Stomach smooth muscle (tissue), 2 donors: ENCODE measurements around the gene FBXW5.
A peak's percentile ranks its signal among the peaks of the same experiment; 100 is the strongest.

Source experiments
- H3K27ac ChIP-seq: one replicate; pipeline ENCODE4 v1.7.0; 2013; ENCODE audit warnings: mild to moderate bottlenecking, low read length, inconsistent platforms
- H3K27me3 ChIP-seq, 2 donors: one replicate each; pipeline ENCODE4 v1.7.0; 2013; ENCODE audit warnings: low read length in 2 of 2; ENCODE audit not compliant: insufficient read depth in 2 of 2, control insufficient read depth in 1 of 2
- H3K36me3 ChIP-seq, 2 donors: one replicate each; pipeline ENCODE4 v1.7.0; 2013; ENCODE audit warnings: low read length in 2 of 2; ENCODE audit not compliant: control insufficient read depth in 2 of 2, insufficient read depth in 2 of 2
- H3K4me1 ChIP-seq: one replicate; pipeline ENCODE4 v1.7.0; 2013; ENCODE audit warnings: low read length; ENCODE audit not compliant: control insufficient read depth, insufficient read depth
- H3K4me3 ChIP-seq, 2 donors: one replicate each; pipeline ENCODE4 v1.7.0; 2013; ENCODE audit warnings: low read length in 2 of 2
- H3K9ac ChIP-seq, 2 donors: one replicate each; pipeline ENCODE4 v1.7.0; 2013; ENCODE audit warnings: low read length in 2 of 2, mild to moderate bottlenecking in 1 of 2
- H3K9me3 ChIP-seq, 2 donors: one replicate each; pipeline ENCODE4 v1.7.0; 2013; ENCODE audit warnings: low read length in 2 of 2; ENCODE audit not compliant: control insufficient read depth in 2 of 2
- donor health status: healthy.
- donor health status: Pancreatic carcinoma.

Gene FBXW5

DNA sequence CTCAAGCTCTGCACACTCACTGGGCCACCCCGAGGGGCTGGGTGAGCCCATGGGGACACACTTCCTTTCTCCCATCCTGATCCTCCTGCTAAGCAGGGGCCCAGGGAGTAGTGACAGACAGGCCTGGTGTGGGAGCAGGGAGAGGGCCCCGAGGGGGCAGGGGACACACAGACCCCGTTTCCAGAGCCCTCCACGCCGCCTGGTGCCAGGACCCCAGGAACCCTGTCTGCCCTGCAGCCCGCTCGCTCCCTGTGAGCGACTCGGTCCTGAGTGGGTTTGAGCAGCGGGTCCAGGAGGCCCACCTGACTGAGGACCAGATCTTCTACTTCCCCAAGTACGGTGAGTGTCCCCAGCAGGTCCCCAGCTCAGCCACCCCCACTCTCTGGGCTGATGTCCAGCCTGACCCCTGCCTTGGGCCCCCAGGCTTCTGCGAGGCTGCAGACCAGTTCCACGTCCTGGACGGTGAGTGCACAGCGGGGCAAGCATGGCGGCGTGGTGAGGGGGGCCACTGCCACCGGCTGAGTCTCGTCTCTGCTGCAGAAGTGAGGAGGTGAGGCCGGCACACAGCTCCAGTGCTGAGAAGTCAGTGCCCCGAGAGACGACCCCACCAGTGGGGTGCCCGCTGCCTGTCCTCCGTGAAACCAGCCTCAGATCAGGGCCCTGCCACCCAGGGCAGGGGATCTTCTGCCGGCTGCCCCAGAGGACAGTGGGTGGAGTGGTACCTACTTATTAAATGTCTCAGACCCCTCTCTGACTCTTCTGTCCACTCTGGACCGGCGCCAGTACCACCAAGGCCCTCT is 1.9 kb upstream of the FBXW5 start:
- Histone ChIP-seq H3K27me3 (no peaks in the 10 kb centered on the region), H3K36me3 (peaks cover 11 to 12% of the 10 kb centered on the region in 2 donors), H3K27ac (no peak overlapping the region), H3K9me3 (no peaks in the 10 kb centered on the region), H3K4me3 (no peak overlapping the region), H3K4me1 (peaks cover 39% of the 10 kb centered on the region), H3K9ac (no peak overlapping the region)

DNA sequence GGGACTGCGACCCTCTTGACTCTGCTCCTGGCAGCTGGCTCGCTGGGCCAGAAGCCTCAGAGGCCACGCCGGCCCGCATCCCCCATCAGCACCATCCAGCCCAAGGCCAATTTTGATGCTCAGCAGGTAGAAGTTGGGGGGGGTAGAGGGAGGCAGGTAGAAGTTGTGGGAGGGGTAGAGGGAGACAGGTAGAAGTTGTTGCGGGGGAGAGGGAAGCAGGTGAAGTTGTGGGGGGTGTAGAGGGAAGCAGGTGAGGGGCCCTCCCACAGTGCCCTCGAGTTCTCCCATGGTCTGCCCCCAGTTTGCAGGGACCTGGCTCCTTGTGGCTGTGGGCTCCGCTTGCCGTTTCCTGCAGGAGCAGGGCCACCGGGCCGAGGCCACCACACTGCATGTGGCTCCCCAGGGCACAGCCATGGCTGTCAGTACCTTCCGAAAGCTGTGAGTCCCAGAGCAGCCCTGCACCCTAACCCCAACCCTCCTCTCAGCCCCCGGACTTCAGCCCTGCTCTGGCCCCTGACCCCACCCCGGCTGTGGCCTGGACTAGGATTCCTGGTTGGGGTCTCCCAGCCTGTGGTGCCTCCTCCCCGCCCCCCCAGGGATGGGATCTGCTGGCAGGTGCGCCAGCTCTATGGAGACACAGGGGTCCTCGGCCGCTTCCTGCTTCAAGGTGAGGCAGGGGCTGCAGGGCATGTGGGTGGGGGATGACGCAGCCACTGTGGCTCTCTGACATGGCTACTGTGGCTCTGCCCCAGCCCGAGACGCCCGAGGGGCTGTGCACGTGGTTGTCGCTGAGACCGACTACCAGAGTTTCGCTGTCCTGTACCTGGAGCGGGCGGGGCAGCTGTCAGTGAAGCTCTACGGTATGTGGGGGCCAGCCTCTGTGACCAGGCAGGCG is 1.0 kb upstream of the FBXW5 start:
- peaks cover 16 to 19% of the 10 kb centered on the region in 2 donors for H3K36me3 ChIP-seq
- no peak overlapping the region for H3K9ac ChIP-seq
- H3K27ac ChIP-seq, result no peak overlapping the region
- H3K27me3 ChIP-seq, result no peaks in the 10 kb centered on the region
- no peak overlapping the region for H3K4me3 ChIP-seq
- H3K9me3 ChIP-seq, result no peaks in the 10 kb centered on the region
- H3K4me1 ChIP-seq, result peaks cover 37% of the 10 kb centered on the region

DNA sequence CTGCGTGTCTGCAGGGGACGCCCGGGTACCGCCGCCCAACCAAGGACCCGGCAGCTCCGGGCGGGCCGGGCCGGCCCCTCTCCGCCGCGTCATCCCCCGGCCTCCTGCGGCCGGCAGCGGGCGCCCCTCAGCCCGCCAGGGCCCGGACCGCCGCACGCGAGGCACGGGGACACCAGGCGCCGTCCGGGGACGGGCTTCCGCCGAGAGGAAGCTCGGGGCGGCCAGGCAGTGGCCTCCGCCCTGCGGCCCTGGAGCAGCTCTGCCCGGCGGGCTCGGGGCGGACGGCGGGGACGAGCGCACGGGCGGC is 373 bp downstream of the FBXW5 start:
- Histone ChIP-seq H3K9me3 (no peaks in the 10 kb centered on the region), H3K27me3 (no peaks in the 10 kb centered on the region), H3K4me1 (peaks cover 24% of the 10 kb centered on the region), H3K27ac (peak overlapping the region; percentile 37), H3K9ac (peak overlapping the region; percentile 68 to 78), H3K36me3 (peaks cover 24 to 33% of the 10 kb centered on the region in 2 donors), H3K4me3 (peak overlapping the region; percentile 75 to 87)

DNA sequence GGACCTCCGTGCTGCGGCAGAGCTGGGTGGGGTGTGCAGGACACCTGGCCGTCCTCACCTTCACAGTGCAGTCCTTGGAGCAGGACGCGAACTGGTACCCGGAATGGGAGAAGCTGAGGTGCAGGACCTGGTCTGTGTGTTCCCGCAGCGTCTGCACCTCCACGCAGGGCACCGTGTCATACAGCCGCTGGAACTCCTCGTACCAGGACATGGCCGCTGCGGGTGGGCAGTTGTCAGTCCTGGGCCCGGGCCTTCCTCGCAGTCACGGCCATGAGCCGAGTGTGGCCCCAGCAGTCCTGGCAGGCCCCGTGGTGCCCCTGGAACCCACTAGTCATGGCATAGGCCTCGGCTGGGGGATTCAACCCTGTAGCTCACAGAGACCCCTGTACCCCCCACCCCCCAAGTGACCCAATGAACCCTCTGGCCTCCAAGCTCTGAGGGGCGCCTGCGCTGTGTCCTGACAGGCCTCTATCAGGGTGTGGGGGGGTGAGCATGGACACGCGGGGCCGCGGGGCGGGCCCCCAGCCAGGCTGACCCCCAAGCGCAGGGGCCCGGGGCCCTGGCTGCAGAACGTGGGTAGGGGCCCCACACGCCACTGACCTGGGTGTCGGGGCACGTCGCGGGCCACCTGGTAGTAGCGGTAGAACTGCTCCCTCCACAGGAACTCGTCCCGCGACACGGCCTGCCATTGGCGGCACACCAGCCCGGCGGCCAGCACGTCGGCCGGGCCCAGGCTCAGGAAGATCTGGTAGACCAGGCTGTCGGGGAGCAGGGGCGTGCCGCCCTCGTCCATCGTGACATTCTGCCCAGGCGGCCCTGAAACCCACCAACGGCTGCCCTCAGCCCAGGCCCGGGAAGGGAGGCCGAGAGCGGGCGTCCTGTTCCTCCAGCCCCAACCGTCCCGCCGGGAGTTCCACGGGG is 987 bp downstream of the FBXW5 start:
- no peaks in the 10 kb centered on the region for H3K27me3 ChIP-seq
- H3K27ac ChIP-seq, result peak overlapping the region; percentile 37
- H3K36me3 ChIP-seq, result peaks cover 28 to 34% of the 10 kb centered on the region in 2 donors
- no peaks in the 10 kb centered on the region for H3K9me3 ChIP-seq
- peaks cover 23% of the 10 kb centered on the region for H3K4me1 ChIP-seq
- H3K4me3 ChIP-seq, result peak overlapping the region; percentile 75 to 87
- H3K9ac ChIP-seq, result peak overlapping the region; percentile 68 to 78

DNA sequence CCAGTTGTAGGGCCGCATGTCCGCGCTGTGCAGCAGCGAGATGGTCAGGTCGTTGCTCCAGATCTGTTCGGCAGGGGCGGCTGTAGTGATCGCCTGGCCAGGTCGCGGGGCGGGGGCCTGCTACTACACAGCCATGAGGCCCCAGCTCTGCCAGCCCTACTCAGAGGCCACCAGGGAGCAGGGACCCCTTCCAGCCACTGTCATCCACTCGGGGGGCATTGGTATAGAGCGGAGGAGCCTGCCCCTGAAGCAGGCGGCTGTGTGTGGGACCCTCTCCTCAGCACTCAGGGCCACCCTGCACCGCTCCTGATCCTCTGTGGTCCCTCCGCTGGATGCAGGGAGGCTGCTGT is 1.7 kb downstream of the FBXW5 start:
- no peak overlapping the region for H3K27ac ChIP-seq

DNA sequence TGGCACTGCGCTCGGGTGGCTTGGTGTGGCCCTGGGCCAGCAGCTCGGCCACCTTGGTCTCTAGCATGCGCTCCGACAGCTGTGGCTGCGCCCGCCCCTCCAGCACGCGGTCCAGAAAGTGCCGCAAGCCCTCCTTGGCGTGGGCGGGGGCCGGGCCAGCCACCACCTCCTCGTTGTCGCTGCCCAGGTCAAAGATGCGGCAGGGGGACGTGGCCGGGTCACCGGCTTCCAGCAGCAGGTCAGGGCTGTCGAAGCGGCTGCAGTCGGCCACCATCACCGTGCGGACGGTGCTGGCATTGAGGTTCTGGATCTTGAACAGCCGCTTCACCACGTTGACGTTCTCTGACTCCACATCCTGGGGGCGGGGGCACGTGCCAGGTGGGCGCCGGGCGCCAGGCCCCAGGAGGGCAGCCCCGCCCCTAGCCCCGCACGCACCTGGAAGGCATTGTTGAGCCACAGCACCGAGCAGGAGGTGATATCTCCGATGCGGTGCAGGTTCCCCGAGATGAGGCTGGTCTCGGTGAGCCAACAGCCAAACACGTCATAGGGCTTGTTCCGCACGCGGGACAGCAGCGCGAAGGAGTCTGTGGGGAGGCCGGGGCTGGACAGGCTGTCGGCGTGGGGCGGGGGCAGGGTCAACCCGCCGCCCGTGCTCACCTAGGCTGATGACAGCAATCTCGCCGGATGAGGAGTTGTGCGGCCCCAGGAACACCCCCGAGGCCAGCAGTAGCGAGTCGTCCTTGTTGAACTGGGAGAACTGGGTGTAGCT is 2.2 kb downstream of the FBXW5 start:
- Histone ChIP-seq H3K9ac (no peak overlapping the region), H3K4me1 (peaks cover 18% of the 10 kb centered on the region), H3K4me3 (no peak overlapping the region), H3K27ac (no peak overlapping the region), H3K9me3 (no peaks in the 10 kb centered on the region), H3K36me3 (peaks cover 28 to 34% of the 10 kb centered on the region in 2 donors), H3K27me3 (no peaks in the 10 kb centered on the region)

More for the DNA sequence above, 1.7 kb downstream of the FBXW5 start:
- Histone ChIP-seq H3K4me1 (peaks cover 21% of the 10 kb centered on the region), H3K4me3 (no peak overlapping the region), H3K9me3 (no peaks in the 10 kb centered on the region), H3K36me3 (peaks cover 28 to 34% of the 10 kb centered on the region in 2 donors), H3K27me3 (no peaks in the 10 kb centered on the region), H3K9ac (no peak overlapping the region)

DNA sequence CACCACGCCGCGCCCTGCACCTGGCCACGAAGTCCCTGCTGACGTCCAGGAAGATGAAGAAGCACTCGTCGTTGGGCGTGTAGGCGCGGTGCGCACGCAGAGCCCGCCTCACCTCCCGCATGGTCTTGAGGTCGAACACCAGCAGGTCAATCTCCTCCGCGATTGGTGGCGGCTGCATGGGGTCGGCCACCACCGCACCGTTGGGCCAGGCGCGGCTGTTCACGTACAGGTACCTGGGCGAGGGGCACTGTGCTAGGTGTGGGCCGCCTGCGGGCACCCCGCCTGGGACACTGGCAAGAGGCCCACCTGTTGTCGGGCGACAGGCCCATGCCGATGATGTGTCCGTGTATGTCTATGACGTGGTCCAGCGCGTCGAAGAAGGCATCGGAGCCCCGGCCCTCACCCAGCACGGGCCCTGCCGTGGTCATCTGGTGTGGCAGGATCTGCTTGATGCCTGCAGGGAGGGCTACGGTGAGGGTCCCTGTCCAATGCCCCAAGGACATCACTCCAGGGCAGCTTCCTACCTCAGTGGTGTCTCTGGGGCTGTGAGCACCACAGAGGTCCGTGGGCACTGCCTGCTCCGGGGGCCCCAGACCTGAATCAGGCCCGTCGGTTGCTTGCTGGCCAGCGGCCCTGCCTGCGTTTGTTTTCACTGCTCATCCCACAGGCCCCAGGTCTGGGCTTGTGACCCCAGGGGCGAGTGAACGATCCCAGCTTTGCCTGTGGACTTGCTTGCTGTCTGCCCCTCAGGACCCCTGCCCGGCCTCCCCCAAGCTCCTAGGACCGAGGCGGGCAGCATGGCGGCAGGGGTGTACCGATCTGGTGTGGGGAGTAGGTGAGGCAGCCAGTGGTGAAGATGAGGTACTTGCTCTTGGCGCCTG is 3.1 kb downstream of the FBXW5 start:
- H3K27ac ChIP-seq, result no peak overlapping the region
- H3K4me1 ChIP-seq, result peaks cover 18% of the 10 kb centered on the region
- H3K9ac ChIP-seq, result no peak overlapping the region
- peaks cover 28 to 35% of the 10 kb centered on the region in 2 donors for H3K36me3 ChIP-seq
- H3K27me3 ChIP-seq, result no peaks in the 10 kb centered on the region
- H3K9me3 ChIP-seq, result no peaks in the 10 kb centered on the region
- no peak overlapping the region for H3K4me3 ChIP-seq

DNA sequence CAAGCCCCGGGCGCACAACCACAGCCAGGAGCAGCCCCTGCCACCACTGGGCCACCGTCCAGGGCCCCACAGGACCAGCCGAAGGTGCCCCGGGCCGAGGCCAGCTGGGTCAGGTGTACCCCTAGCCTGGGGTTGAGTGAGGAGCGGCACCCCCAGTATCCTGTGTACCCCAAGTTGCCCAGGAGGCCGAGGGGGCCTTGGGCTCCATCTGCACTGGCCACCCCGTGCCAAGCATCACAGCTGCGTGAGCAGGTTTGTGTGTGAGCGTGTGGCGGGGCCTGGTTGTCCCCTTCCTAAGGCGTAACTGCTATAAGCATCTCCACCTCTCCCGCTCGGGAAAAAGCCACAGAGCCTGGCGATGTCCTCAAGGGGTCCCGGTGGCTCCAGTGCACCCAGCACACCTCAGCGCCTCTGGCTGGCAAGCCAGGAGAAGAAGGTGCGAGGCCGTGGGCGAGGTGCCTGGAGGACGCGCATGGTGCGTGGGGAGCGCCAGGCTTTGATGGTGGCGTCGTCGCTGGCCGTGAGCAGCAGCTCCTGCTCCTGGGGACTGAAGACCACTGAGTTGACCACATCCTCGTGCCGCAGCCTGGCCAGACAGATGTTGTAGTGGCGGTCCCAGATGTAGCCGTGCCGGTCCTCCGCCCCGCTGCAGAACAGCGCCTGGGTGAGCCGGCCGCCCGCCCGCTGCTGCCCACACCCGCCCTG is 3.9 kb downstream of the FBXW5 start:
- Histone ChIP-seq H3K9me3 (no peaks in the 10 kb centered on the region), H3K36me3 (peaks cover 28 to 35% of the 10 kb centered on the region in 2 donors), H3K4me1 (peaks cover 18% of the 10 kb centered on the region), H3K27ac (no peak overlapping the region), H3K27me3 (no peaks in the 10 kb centered on the region), H3K9ac (no peak overlapping the region), H3K4me3 (no peak overlapping the region)

DNA sequence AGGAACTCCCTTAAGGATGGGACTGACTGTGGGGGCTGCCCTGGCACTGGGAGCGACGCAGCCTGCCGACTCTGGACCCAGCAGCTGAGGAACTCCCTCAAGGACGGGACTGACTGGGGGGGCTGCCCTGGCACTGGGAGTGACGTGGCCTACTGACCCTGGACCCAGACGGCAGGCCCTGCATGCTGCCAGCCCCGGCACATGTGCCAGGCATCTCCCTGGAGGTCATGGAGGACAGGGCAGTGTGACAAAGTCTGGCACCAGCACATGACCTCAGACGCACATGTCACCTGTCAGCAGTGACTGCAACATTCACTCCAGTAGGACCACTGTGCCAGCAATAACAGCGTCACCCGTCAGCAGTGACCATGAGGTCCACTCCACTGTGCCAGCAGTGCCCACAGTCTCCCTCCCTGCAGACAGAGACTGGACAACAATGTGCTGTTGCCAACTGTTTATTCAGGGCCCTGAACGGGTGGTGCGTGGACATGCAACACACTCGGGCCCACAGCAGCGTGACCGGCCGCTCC is 4.5 kb downstream of the FBXW5 start:
- H3K36me3 ChIP-seq, result peaks cover 28 to 35% of the 10 kb centered on the region in 2 donors
- no peaks in the 10 kb centered on the region for H3K27me3 ChIP-seq
- H3K27ac ChIP-seq, result no peak overlapping the region
- no peaks in the 10 kb centered on the region for H3K9me3 ChIP-seq
- H3K4me1 ChIP-seq, result peaks cover 18% of the 10 kb centered on the region
- H3K4me3 ChIP-seq, result no peak overlapping the region
- H3K9ac ChIP-seq, result no peak overlapping the region
